ENCODE results near the gene SETDB1. TPM values are rescaled to one million over a fixed set of nuclear protein-coding genes. Genes with fewer than 3 reads are reported as not detected.

The SETDB1 gene
- total RNA-seq, 1 experiment from 2014 or later = 66.5 TPM

GRCh38 chr1:151002051-151002450 is 75.9 kb downstream of the SETDB1 start:
- Histone ChIP-seq H3K27ac (ENCODE audit: low read depth, low read length, poor library complexity, severe bottlenecking) (no peak overlapping the region), H3K36me3 (ENCODE audit: insufficient read depth, low read length, poor library complexity, severe bottlenecking) (peaks cover 2% of the 10 kb centered on the region), H3K9me3 (ENCODE audit: low read depth, low read length, poor library complexity, severe bottlenecking) (no peaks in the 10 kb centered on the region), H3K27me3 (replicated peaks; ENCODE audit: insufficient read depth, low read depth, low read length, poor library complexity) (no peaks in the 10 kb centered on the region), H3K4me1 (ENCODE audit: insufficient read depth, low read length, poor library complexity, severe bottlenecking) (peaks cover 8% of the 10 kb centered on the region), H3K4me3 (ENCODE audit: low read depth, low read length, poor library complexity, severe bottlenecking) (no peak overlapping the region)
- ChIA-PET CTCF (no interaction called here), POLR2A (ENCODE audit: low non-redundant PET) (interaction anchor here (0.6 kb wide), 1 partner anchor 274 kb away, joined by 9 read pairs; no protein-coding TSS in a partner anchor)
- DNase-seq (ENCODE audit: low spot score) = no peak
- BruUV-seq (replicated peaks) = no TSS peak
- no peak for TF ChIP-seq CTCF (conservative IDR thresholded peaks at IDR 0.05; ENCODE audit: low read depth, low read length)
- no peak for TF ChIP-seq EZH2 (IDR thresholded peaks at IDR 0.05; ENCODE audit: borderline replicate concordance, low read depth, low read length, poor library complexity, severe bottlenecking)
- intact Hi-C loops (cut with micrococcal nuclease; ENCODE audit: unreplicated experiment) = no loop called here

- Histone ChIP-seq H3K27ac (ENCODE audit: low read depth, low read length, poor library complexity, severe bottlenecking) (no peak overlapping the region), H3K36me3 (ENCODE audit: insufficient read depth, low read length, poor library complexity, severe bottlenecking) (no peaks in the 10 kb centered on the region), H3K27me3 (replicated peaks; ENCODE audit: insufficient read depth, low read depth, low read length, poor library complexity) (no peaks in the 10 kb centered on the region), H3K4me3 (ENCODE audit: low read depth, low read length, poor library complexity, severe bottlenecking) (no peak overlapping the region), H3K9me3 (ENCODE audit: low read depth, low read length, poor library complexity, severe bottlenecking) (no peaks in the 10 kb centered on the region), H3K4me1 (ENCODE audit: insufficient read depth, low read length, poor library complexity, severe bottlenecking) (peaks cover 10% of the 10 kb centered on the region)
- CTCF ChIA-PET = no interaction called here
- TF ChIP-seq CTCF (conservative IDR thresholded peaks at IDR 0.05; ENCODE audit: low read depth, low read length) = no peak
- no peak for TF ChIP-seq EZH2 (IDR thresholded peaks at IDR 0.05; ENCODE audit: borderline replicate concordance, low read depth, low read length, poor library complexity, severe bottlenecking)
- no TSS peak for BruUV-seq (replicated peaks)
- no peak for DNase-seq (ENCODE audit: low spot score)
- POLR2A ChIA-PET (ENCODE audit: low non-redundant PET) = interaction anchor here (0.6 kb wide), 1 partner anchor 273 kb away, joined by 9 read pairs; no protein-coding TSS in a partner anchor
- intact Hi-C loops (cut with micrococcal nuclease; ENCODE audit: unreplicated experiment) = no loop called here
Observed at GRCh38 chr1:151002611-151003010, 76.4 kb downstream of the SETDB1 start.

DNA sequence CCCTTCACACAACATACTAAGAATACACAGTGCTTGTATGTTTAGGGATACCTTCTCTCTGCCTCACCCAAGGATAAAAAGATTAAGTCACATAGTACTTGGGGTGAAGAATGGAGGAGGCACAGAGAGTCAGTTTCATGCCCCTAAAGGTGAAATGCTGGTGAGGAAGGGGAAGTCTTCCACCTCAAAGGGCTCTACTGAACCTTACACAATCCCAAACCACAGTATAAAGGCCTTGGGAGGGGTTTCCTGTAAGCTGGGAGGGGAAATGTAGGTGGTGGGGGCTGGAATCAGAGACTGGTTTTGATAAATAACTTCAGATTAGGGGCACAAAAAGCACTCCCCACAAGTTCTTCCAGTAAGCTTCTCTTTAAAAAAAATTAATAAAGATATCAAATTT is 77.0 kb downstream of the SETDB1 start:
- DNase-seq (ENCODE audit: low spot score) = no peak
- TF ChIP-seq EZH2 (IDR thresholded peaks at IDR 0.05; ENCODE audit: borderline replicate concordance, low read depth, low read length, poor library complexity, severe bottlenecking) (no peak), CTCF (conservative IDR thresholded peaks at IDR 0.05; ENCODE audit: low read depth, low read length) (no peak)
- Histone ChIP-seq H3K4me1 (ENCODE audit: insufficient read depth, low read length, poor library complexity, severe bottlenecking) (peaks cover 14% of the 10 kb centered on the region), H3K4me3 (ENCODE audit: low read depth, low read length, poor library complexity, severe bottlenecking) (no peak overlapping the region), H3K36me3 (ENCODE audit: insufficient read depth, low read length, poor library complexity, severe bottlenecking) (no peaks in the 10 kb centered on the region), H3K27ac (ENCODE audit: low read depth, low read length, poor library complexity, severe bottlenecking) (no peak overlapping the region), H3K27me3 (replicated peaks; ENCODE audit: insufficient read depth, low read depth, low read length, poor library complexity) (no peaks in the 10 kb centered on the region), H3K9me3 (ENCODE audit: low read depth, low read length, poor library complexity, severe bottlenecking) (no peaks in the 10 kb centered on the region)
- ChIA-PET POLR2A (ENCODE audit: low non-redundant PET) (no interaction called here), CTCF (no interaction called here)
- BruUV-seq (replicated peaks) = no TSS peak
- intact Hi-C loops (cut with micrococcal nuclease; ENCODE audit: unreplicated experiment) = no loop called here

Data from A673 (cell line).